NCI-H1105 (cell line): ENCODE results near the gene IDH3A.

Experiments
- DNase-seq: peaks from one replicate; lab custom pipeline; 2025; lab: John Stamatoyannopoulos, UW

Gene IDH3A

DNA sequence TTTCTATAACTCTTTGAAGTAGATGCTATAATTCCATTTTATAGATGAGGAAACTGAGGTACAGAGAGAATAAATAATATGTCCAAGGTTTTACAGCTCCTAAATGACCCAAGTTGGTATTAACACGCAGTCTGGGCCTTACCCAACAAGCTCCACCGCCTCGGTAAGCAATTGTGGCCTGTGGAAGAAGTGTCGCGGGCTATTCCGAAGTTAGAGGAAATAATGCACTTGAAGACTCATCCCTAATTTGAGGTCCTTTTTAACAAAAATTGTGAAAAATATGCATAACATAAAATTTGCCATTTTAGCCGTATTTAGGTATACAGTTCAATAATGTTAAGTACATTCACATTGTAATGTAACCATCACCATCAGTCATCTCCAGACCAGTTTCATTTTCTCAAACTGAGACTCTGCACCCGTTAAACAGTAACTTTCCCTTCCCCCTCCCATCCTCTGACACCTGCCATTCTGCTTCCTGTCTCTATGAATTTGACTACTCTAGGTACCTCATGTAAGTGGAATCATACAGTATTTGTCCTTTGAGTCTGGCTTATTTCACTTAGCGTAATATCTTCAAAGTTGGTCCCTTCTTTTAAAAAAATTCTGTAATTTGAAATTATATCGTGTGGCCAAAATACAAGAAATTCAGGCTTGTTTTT lies 18.2 kb downstream of the IDH3A start:
- DNase-seq, result no peak

DNA sequence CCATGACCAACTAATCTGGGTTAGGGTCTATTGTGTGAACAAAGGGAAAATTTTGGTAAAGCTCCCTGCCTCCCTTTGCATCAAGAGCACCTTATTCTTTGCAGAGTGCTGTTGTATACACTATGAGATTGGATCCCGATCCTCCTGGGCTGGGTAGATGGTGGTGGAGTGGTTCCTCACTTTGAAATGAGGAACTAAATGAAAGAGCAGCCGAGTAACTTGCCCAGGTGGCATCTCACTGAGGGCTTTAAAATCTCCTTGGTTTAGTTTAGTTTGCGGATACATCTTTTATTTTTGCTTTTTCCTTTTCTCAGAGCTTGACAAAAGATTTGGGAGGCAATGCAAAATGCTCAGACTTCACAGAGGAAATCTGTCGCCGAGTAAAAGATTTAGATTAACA lies 19.4 kb downstream of the IDH3A start:
- no peak for DNase-seq

DNA sequence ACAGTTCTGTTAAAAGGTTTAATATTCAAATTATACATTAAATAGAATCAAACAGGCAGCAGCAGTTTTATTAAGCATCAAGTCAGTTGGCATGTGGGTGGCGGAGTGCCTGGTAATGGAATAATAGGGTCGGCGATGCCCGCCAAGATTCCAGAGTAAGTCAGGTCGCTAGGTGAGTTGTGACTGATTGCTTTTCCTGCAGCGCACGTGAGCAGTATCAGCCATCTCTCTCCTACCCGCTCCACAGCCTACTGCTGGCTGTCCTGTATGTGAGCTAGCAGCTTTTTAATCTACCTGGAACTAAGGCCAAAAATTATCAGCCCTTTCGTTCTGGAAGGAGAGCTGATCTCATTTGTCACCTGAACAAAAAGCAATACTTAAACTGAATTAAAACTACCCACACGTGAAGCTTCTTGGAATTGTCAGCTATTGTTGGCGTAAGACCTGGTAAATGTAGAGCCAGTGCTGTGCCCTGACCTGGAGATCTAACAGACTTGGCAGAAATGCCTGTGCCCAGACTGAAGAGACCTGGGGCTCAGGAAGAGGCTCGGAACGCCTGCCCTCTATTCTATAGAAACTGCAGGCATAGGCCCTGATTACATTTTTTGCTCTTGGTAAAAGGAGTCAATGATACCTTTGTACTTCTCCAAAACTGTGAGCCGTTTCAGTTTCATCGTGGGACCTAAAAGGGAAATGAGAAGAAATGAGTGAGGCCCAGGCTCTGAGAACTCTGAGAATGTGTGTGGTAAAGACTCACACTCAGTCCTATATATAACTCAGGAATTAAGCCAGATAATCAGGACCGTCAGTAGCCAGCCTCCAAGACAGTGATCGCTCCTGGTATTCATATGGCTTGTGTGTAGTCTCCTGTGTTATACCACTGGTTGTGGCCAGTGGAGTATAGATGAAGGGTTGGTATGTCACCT lies 21.9 kb downstream of the IDH3A start:
- DNase-seq, result no peak

DNA sequence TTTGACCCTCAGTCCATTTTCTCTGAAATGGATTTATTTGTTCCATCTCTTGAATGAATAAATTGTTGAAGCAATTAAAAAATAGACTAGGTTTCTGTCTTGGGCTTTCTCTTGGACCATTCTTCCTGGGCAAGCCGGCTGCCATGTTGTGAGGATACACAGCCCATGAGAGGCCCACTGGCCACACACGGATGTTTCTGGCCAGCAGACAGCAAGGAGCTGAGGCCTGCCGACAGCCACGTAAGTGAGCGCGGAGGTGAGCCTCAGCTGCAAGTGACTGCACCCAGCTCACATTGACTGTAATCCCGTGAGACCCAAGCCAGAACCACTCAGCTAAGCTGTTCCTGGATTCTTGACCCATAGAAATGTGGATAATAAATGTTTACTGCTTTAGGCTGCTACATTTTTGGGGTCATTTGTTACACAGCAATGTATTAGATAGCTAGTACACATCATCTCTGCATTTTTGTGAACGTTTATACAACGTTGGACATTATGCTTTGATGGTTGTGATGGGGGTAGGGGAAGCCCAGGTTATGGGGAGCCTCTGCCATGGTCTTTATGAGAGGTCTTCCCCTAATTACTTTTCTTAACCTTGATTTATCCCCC lies 22.8 kb downstream of the IDH3A start:
- DNase-seq, result no peak

DNA sequence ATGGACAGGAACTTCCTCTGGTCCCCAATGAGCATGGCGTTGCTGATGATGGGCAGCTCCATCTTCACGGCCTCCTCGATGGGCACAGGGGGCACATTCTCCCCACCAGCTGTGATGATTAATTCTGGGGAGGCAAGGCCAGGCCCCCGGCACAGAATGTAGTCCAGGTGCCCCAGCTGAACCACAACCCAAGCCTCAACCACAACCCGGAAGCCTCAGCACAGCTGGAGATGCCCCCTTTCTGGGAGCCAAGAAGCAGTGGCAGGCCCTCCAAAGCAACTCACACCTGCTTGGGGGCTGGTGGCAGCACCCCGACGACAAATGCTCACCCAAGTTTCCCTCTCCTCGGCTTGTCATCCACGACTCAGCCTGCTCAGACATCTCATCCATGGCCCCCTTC lies 25.2 kb downstream of the IDH3A start:
- DNase-seq, result no peak

DNA sequence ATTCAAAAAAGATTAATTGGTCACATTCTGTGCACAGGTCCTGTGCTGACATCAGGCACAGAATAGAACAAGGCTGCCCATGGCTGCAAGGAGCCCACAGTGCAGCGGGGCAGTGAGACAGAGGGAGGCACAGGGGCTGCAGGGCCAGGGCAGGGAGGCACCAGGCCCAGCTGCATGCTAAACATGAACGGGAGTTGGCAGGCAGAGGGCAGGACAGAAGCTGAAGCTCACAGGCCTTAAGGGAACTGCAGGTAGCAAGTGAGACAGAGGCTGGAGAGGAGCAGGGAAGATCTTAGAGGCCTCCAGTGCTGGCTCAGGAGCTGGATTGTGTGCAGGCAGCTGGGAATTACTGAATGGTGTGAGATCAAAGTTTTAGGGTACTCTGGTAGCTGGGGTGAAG lies 26.2 kb downstream of the IDH3A start:
- no peak for DNase-seq

DNA sequence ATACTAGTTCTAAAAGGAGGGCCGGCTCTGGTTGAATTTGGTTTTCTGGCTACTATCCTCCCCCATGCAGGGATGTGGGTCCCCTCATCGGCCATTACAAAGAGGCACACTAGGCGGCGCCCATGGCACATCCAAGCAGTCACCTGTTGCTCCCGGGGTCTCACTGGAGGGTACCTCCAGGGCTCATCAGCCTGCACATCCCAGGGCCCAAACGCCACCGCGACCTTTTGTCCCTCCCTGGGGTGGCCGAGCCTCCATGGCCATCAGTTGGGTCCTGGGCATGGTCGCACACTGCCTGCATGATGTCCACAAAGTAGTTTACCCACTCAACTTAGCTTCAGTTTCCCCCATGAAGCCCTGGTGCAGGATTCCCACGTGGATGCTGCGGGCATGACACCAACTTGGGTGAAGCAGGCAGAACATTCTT lies 28.3 kb downstream of the IDH3A start:
- no peak for DNase-seq

DNA sequence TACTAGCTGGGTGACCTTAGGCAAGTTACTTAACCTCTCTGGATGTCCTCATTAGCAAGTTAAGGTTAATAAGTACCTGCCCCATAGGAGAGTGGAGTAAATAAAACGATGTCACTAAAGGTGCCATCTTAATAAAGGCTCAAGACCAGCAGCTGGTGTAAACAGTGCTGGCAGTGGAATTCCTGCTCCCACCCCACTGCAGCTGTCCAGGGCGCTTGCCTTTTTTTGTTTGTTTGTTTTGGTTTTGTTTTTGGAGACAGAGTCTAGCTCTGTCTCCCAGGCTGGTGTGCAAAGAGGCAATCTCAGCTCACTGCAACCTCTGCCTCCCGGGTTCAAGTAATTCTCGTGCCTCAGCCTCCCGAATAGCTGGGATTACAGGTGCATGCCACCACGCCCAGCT lies 28.9 kb downstream of the IDH3A start:
- no peak for DNase-seq

DNA sequence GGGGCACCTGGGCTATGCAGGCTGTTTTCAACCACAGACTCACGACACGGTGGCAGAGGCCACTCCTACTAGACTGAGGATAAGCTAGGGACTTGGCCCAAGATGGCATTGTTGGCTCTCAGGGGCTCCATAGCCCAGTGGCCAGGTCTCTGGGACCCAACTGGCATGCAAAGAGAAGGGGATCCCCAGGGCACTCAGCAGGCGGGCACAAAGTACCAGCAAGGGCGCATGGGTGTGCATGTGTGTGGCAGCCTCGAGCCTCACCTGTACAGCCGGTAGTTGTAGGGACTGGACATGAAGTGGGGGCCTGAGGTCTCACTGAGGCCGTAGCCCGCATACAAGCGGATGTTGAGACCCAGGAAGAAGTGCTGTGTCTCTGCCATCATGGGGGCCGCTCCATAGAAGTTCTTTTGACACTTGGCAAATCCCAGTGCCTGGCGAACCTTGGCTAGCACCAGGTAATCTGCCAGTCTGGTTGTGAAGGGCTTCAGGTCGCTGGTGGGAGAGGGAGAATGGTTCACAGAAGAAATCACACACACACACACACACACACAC lies 30.2 kb downstream of the IDH3A start:
- DNase-seq, result no peak

DNA sequence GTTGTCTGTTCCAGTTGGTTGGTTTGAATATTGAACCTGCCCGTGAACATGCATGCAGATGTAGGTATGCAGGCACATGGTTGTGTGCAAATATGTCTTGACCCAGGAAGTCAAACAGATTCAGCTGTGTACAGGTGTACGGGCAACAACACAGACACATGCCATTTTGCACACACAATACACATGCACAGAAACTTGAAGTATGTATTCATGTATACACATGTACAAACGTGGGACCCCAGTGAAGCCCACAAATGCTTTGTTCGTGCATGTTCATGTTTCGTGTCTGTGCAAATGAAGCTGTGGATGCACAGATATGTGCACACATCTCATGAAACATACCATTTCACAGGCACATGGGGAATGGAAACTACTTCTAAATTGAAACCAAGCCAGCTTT lies 30.7 kb downstream of the IDH3A start:
- no peak for DNase-seq

DNA sequence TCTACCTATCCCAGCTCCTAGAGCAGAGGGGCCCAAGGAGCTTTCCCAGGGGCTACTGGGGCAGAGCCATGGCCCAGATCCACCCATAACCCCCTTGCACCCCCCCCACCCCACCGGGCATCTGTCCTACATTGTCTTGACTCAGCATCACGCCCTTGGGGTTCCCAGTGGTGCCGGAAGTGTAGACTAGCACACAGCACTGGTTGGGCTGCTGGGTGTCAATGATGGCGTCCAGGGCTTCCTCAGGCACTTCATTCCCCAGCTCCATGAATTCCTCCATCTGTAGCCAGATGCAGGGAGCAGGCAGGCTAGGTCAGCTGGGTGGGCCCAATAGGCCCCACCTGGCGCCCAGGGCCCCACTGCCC lies 33.2 kb downstream of the IDH3A start:
- DNase-seq, result no peak

DNA sequence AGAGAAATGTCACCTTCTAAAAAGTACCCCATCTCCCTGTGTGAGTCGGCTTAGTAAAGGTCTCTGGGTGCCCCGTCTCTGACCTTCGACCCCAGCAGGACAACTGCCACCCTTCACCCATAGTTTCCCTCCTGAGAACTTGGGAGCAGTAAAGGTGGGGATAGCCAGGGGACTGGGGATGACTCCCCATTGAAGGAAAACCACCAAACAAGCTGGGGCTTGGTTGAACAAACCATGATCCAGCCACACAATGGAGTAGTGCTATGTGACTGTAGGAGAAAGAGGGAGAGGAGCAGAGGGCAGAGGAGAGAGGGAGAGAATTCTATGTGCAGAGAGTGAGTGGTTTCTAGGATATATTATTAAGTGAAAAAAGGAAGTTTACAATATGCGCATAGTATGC lies 33.7 kb downstream of the IDH3A start:
- no peak for DNase-seq

DNA sequence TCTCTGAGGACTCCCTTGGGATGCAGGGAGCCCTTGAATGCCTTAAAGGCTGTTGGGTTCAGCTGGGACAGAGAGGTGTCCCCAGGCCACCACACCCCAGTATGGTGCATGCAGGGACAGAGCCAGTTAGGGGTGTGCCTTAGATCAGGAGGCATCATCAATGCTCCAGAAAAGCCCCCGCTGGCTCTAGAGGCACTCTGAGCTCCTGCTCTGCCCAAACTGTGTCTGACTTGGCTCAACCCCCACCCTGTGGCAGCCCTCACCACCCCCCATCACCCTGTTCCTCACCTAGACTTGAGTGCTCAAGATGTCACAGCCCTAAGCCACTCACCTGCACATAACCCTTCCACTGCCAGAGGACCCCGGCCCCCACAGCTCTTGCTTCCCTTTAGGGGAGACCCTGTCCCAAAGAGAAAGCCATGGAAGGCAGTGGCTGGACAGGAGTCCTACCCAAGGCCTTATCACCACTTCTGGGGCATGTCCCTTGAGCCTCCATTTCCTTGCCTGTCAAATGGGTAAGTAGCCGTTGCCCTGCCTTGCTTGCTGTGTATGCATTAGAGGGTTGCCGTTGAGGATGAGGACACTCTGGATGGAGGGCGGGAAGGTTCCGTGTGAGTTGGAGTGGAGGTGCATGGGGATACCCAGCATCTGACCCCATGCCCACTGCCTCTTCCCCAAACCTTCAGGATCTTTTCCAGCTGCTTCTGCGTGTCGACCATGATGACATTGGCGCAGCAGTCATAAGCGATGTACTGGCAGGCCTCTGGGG lies 43.8 kb downstream of the IDH3A start:
- no peak for DNase-seq

DNA sequence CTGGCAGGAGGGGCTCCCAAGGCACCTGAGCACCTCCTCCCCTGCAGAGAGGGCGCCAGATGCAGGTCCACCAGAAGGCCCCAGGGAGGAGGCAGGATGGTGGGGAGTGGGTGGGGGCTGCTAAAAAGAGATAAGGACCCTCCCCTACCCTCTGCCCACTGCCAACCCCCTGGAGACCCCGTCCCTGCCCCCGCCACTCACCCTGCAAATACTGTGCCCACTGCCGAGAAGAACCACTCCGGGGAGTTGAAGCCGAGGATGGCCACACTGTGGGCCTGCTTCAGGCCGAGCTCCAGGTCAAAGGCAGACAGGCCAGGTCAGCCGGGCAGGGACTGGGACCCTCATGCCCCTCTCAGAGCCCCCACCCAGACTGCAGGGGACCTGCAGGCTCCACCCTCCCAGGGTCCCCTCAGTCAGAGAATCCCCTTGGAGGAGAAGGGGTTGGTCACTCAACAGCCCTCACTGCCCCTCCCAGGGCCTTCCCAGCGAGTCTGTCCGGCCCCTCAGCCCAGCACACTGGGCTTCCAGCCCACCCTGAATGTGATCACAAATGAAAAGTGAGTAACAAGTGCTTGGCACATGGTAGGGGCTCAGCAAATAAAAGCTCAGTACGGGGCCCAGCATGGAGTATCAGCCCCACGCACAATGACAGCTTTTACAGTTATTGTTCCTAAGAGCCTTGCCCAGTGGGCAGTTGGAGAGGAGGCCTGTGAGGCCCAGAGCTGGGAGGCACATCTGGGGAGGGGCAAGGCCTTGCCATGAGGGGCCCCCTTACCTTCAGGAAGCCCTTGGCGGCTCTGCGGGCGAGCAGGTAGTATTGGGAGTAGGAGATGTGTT lies 44.8 kb downstream of the IDH3A start:
- DNase-seq, result no peak

DNA sequence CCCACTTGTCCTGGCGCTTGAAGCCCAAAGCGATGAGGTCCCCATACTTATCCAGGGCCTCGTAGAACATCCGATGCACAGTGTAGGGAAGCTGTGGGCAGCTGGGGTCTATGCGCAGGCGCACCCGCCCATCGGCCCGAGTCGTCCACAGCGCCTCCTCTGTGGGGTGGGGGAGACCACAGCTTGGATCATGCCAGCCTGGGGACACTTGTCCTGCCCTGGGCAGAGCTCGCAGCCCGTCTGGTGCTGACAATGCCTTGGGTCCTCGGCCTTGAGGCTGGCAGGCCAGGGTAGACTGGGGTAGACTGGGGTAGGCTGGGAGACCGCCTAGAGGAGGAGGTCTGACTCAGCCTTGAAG lies 45.4 kb downstream of the IDH3A start:
- no peak for DNase-seq

DNA sequence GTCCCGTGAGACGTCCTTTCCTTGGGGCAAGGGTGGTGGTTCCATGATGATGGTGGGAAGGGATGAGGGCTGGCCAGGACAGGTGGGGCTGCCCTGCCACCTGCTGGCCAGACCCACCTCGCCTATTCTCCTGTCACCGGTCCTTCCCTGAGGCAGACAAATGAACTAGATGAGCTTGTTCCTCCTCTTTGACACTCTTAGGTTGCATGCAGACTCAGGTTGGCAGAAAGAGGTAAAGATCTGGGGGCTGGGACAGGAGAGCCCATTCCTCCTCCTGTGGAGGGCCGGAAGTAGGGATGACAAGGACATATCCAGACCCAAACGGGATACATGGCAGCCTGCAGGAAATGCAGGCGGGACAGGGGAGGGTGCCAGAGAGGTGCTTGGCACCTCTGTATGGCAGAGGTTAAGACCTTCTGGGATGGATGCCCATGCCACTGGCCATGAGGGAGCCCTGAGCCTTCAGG lies 46.6 kb downstream of the IDH3A start:
- DNase-seq, result no peak

DNA sequence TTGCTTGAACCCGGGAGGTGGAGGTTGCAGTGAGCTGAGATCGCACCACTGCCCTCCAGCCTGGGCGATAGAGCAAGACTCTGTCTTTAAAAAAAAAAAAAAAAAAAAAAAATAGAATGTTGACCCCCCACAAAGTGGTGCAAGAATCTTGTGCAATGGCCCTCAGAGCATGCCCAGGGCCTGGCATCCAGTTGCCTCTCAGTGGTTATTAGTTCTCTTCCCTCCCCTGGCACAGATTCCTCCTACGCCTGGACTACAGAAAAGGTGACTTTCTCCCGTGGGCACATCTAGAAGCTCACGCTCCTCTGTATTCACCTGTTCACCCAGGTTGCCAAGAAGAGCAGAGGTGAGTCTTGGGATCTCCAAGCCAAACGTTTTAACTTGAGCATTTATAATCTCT lies 48.5 kb downstream of the IDH3A start:
- no peak for DNase-seq

DNA sequence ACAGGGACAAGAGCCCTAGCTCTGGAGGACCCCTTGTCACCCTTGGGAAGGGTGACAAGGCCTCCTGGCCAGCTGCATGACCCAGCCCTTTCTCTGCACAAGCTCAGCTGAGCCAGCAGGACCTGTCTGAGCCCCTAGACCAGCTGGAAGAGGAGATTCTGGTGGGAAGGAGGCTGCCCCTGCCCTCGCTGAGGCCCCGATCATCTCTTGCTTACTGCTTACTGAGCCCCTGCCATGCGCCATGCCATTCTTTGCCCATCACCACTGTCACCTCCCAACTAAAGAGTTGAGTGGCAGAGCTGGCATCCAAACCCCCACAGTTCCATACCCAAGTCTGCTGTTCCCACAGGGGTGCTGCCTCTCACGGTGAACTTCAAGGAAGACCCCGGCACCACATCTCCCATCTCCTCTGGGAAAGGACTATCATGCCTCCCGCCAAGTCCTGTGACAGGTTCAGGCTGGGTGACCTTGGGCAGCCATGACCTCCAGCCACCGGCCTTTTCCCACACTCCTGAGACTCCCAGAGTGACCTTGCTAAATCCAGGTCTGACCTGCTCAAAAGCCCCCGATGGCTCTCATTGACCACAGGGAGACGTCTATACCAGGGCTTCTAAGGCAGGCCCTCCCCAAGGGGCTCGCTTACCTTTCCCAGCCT lies 51.2 kb downstream of the IDH3A start:
- no peak for DNase-seq

DNA sequence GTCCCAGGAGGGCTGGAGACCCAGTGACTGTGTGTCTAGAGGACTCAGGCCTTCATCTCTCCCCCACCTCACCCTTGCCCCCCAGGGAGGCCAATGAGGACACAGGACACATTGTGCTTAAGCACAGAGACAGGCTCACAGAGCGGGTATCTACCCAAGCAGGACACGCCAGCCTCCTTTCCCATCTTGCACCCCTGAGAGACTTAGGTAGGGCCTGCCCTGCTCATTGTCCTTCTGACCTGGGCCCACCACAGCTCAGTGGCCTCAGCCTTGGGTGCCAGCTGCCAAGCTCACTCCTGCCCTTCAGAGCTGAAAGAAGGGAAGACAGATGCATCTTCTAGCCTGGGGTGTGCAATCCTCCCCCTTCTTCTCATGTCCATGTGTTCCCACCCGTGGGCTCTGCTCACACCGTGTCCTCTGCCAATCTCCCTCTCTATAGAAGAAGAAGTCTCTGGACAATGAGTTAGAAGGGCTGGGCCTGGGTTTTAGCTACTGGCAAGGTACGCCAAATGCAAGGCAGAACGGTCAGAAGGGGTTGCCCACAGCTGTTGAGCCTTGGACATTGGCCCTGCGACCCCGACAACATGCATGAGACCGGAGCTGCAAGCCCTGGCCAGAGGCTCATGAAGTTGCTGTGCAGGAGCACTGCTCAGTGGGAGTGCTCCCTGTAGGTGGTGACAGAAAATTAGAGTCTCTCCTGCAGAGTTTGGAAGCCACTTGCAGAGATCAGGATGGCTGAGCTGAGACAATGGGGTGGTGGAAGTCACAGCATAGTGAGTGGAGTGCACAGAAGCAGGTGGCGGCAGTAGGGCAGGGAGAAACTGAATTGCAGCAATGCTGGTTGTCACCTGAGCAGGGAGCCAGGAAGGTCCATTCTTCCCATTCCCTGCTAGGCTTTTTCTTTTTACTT lies 52.4 kb downstream of the IDH3A start:
- no peak for DNase-seq
